Gastrocnemius medialis (tissue), 4 donors: Measurements from ENCODE around the gene ITPR3. TPM values are rescaled to one million over a fixed set of nuclear protein-coding genes. Genes with fewer than 3 reads are reported as not detected.

Experiments used
- ATAC-seq, 2 donors: fragments of 150-250 bp; one replicate each; pipeline ENCODE4 v1.9.1; 2016
- DNase-seq, 2 donors: peaks; one replicate each; pipeline ENCODE4 v3.0.0-alpha.2; 2019
- H3K27ac ChIP-seq, 4 donors: fragments of 200-600 bp; sonication (generic); 1 replicate in 1 of 4; 2 replicates in 3 of 4; pipeline ENCODE4 v1.5.1; 2016 to 2018; ENCODE audit warnings: mild to moderate bottlenecking in 2 of 4, moderate library complexity in 1 of 4
- H3K27me3 ChIP-seq, 3 donors: fragments of 200-600 bp; sonication (generic) in 2 of 3; 1 replicate in 1 of 3; 2 replicates in 2 of 3; pipeline versions ENCODE4 v1.5.1 to v1.6.0; 2016 to 2019; ENCODE audit warnings: mild to moderate bottlenecking in 1 of 3, moderate library complexity in 1 of 3
- H3K36me3 ChIP-seq, 2 donors: fragments of 200-600 bp; sonication (generic) in 1 of 2; one replicate each; pipeline ENCODE4 v1.5.1; 2017 to 2018
- H3K4me1 ChIP-seq, 2 donors: fragments of 200-600 bp; sonication (generic) in 1 of 2; one replicate each; pipeline ENCODE4 v1.5.1; 2016 to 2017; ENCODE audit warnings: mild to moderate bottlenecking in 2 of 2
- H3K4me3 ChIP-seq, 4 donors: fragments of 200-600 bp; sonication (generic) in 3 of 4; 1 replicate in 1 of 4; 2 replicates in 3 of 4; pipeline ENCODE4 v1.5.1; 2016 to 2019; ENCODE audit warnings: mild to moderate bottlenecking in 2 of 4
- H3K9me3 ChIP-seq, 3 donors: fragments of 200-600 bp; sonication (generic) in 2 of 3; 1 replicate in 1 of 3; 2 replicates in 2 of 3; pipeline ENCODE4 v1.5.1; 2016 to 2019
- CTCF ChIP-seq, 5 experiments: fragments of 450-650 bp in 3 of 5; fragments of 200-600 bp in 2 of 5; sonication (generic) in 2 of 5; IDR thresholded peaks in 4 of 5; conservative IDR thresholded peaks in 1 of 5; 1 replicate in 4 of 5; 2 replicates in 1 of 5; pipeline ENCODE4 v1.5.1; 2016 to 2019; ENCODE audit warnings: antibody characterized with exemption in 5 of 5, mild to moderate bottlenecking in 3 of 5, moderate library complexity in 3 of 5
- POLR2A ChIP-seq, 2 donors: fragments of 450-650 bp; IDR thresholded peaks; one replicate each; pipeline ENCODE4 v1.6.1; 2017; ENCODE audit warnings: antibody characterized with exemption in 2 of 2, mild to moderate bottlenecking in 2 of 2, moderate library complexity in 2 of 2
- in situ Hi-C, 4 donors: fragments of 200-750 bp; cut with MboI; loops; one replicate each; pipeline versions ENCODE4 v1.15.0 to v1.8.0; 2017; ENCODE audit warnings: low sequenced_read_pairs in 4 of 4
- intact Hi-C: fragments of 100-400 bp; cut with DNase I; formaldehyde crosslinking; loops from one replicate; pipeline ENCODE4 v1.15.1; 2023; ENCODE audit warnings: low total_unique reads
- total RNA-seq, 4 donors: library from RNA; depleted of rRNA; stranded (reverse); fragments of >200 nt; gene quantifications; one replicate each; pipeline versions ENCODE4 v1.1.0 to v1.2.3, GENCODE V29; 2016

Gene ITPR3
- total RNA-seq, 4 donors from 2014 or later, result 1.9 to 6.8 (median 4.2) TPM

GRCh38 chr6:33717934-33718455 lies 96.9 kb downstream of the ITPR3 start:
- DNase-seq (no peak), ATAC-seq (no peak)
- Histone ChIP-seq H3K4me3 (no peak overlapping the region), H3K27me3 (no peaks in the 10 kb centered on the region), H3K27ac (peak overlapping the region; percentile 76 to 100 (median 99)), H3K4me1 (peaks cover 7 to 8% of the 10 kb centered on the region in 2 donors), H3K36me3 (peaks cover 0 to 14% of the 10 kb centered on the region in 2 donors), H3K9me3 (no peaks in the 10 kb centered on the region)
- in situ Hi-C loops (loop anchor here in 1 of 4 donors (5.0 kb wide), 1 partner anchor 44 kb away; no protein-coding TSS in a partner anchor), intact Hi-C loops (no loop called here)
- no peak for TF ChIP-seq CTCF (IDR thresholded peaks at IDR 0.05 in 4 of 5, conservative IDR thresholded peaks at IDR 0.05 in 1 of 5)
- no peak for TF ChIP-seq POLR2A (IDR thresholded peaks at IDR 0.05)

GRCh38 chr6:33718713-33719112 lies 97.6 kb downstream of the ITPR3 start:
- intact Hi-C loops (loop anchor here (1.0 kb wide), 1 partner anchor 33 kb away; no protein-coding TSS in a partner anchor), in situ Hi-C loops (loop anchor here in 1 of 4 donors (5.0 kb wide), 1 partner anchor 44 kb away; no protein-coding TSS in a partner anchor)
- Histone ChIP-seq H3K27me3 (no peaks in the 10 kb centered on the region), H3K36me3 (peaks cover 0 to 20% of the 10 kb centered on the region in 2 donors), H3K9me3 (no peaks in the 10 kb centered on the region), H3K4me1 (peaks cover 7 to 8% of the 10 kb centered on the region in 2 donors), H3K4me3 (no peak overlapping the region), H3K27ac (peak overlapping the region; percentile 76 to 100 (median 99))
- peak; percentile 5 to 7 for ATAC-seq
- DNase-seq, result no peak
- TF ChIP-seq CTCF (IDR thresholded peaks at IDR 0.05 in 4 of 5, conservative IDR thresholded peaks at IDR 0.05 in 1 of 5), result no peak
- no peak for TF ChIP-seq POLR2A (IDR thresholded peaks at IDR 0.05)

GRCh38 chr6:33719326-33719987 lies 98.3 kb downstream of the ITPR3 start:
- H3K27ac ChIP-seq, result peak overlapping the region; percentile 76 to 100 (median 99)
- in situ Hi-C loops, result loop anchor here in 1 of 4 donors (5.0 kb wide), 1 partner anchor 43 kb away; no protein-coding TSS in a partner anchor

GRCh38 chr6:33720998-33721397 lies 99.9 kb downstream of the ITPR3 start:
- DNase-seq (no peak), ATAC-seq (peak in 1 of 2 donors; percentile 5)
- no peaks in the 10 kb centered on the region for H3K27me3 ChIP-seq
- in situ Hi-C loops, result no loop called here
- H3K9me3 ChIP-seq, result no peaks in the 10 kb centered on the region
- peaks cover 0 to 29% of the 10 kb centered on the region in 2 donors for H3K36me3 ChIP-seq
- H3K27ac ChIP-seq, result peak overlapping the region; percentile 76 to 100 (median 99)
- TF ChIP-seq POLR2A (IDR thresholded peaks at IDR 0.05), result no peak
- TF ChIP-seq CTCF (IDR thresholded peaks at IDR 0.05 in 4 of 5, conservative IDR thresholded peaks at IDR 0.05 in 1 of 5), result no peak
- H3K4me1 ChIP-seq, result peaks cover 8 to 13% of the 10 kb centered on the region in 2 donors
- no peak overlapping the region for H3K4me3 ChIP-seq
- intact Hi-C loops, result loop anchor here (10.0 kb wide), 1 partner anchor 406 kb away; the partner anchor contains the start of genes TAPBP and ZBTB22

More at GRCh38 chr6:33719326-33719987, 98.3 kb downstream of the ITPR3 start:
- Histone ChIP-seq H3K27me3 (no peaks in the 10 kb centered on the region), H3K4me3 (no peak overlapping the region), H3K4me1 (peaks cover 7 to 8% of the 10 kb centered on the region in 2 donors), H3K36me3 (peaks cover 0 to 20% of the 10 kb centered on the region in 2 donors), H3K9me3 (no peaks in the 10 kb centered on the region)
- intact Hi-C loops, result loop anchor here (1.0 kb wide), 1 partner anchor 32 kb away; no protein-coding TSS in a partner anchor
- TF ChIP-seq POLR2A (IDR thresholded peaks at IDR 0.05) (no peak), CTCF (IDR thresholded peaks at IDR 0.05 in 4 of 5, conservative IDR thresholded peaks at IDR 0.05 in 1 of 5) (no peak)
- peak; percentile 19 to 27 for ATAC-seq
- DNase-seq, result peak in 1 of 2 donors; percentile 56
